WTC11 (cell line): ENCODE results near the gene CDH22. TPM values are rescaled to one million over a fixed set of nuclear protein-coding genes. Genes with fewer than 3 reads are reported as not detected.

Experiments used
- ATAC-seq: fragments of 200-7000 bp; cut with Tn5 transposase; 2 replicates; pipeline ENCODE4 v1.10.0; 2021; ENCODE audit warnings: mild to moderate bottlenecking, moderate library complexity
- CTCF ChIA-PET: fragments of 300-600 bp; sonication (Branson Sonifier 250); formaldehyde crosslinking; loops from one replicate; lab custom pipeline; 2021; ENCODE audit warnings: antibody characterized with exemption; lab: Charles Lee
- POLR2A ChIA-PET: fragments of 350-600 bp; sonication (Branson Sonifier 250); formaldehyde crosslinking; loops from one replicate; lab custom pipeline; 2021; ENCODE audit warnings: antibody characterized with exemption; lab: Charles Lee
- DNase-seq: peaks from one replicate; pipeline ENCODE4 v3.0.0; 2021; ENCODE audit warnings: low spot score
- H3K27ac Mint-ChIP-seq: 2 replicates; pipeline ENCODE4 v1.8.0; 2021; ENCODE audit warnings: mixed read lengths
- H3K27me3 Mint-ChIP-seq: 2 replicates; pipeline ENCODE4 v1.8.0; 2021; ENCODE audit warnings: low read depth, mild to moderate bottlenecking, moderate library complexity, mixed read lengths
- H3K36me3 Mint-ChIP-seq: 2 replicates; pipeline ENCODE4 v1.8.0; 2021; ENCODE audit warnings: mixed read lengths
- H3K4me1 Mint-ChIP-seq: 2 replicates; pipeline ENCODE4 v1.8.0; 2022; ENCODE audit warnings: mixed read lengths
- H3K4me3 Mint-ChIP-seq: 2 replicates; pipeline ENCODE4 v1.8.0; 2021; ENCODE audit warnings: mild to moderate bottlenecking, moderate library complexity, mixed read lengths
- H3K9me3 Mint-ChIP-seq: 2 replicates; pipeline ENCODE4 v1.8.0; 2021; ENCODE audit warnings: mixed read lengths
- CREB1 ChIP-seq: sonication (generic); formaldehyde crosslinking; IDR thresholded peaks from 2 replicates; pipeline ENCODE4 v1.8.0; 2023; ENCODE audit warnings: mild to moderate bottlenecking, missing genetic modification reagents
- CREM ChIP-seq: sonication (generic); formaldehyde crosslinking; IDR thresholded peaks from 2 replicates; pipeline ENCODE4 v1.8.1; 2022; ENCODE audit warnings: mild to moderate bottlenecking, missing genetic modification reagents, moderate library complexity
- ERG ChIP-seq: fragments of 250-450 bp; sonication (Bioruptor Pico); IDR thresholded peaks from 2 replicates; pipeline ENCODE4 v1.8.0; 2021; ENCODE audit warnings: mild to moderate bottlenecking
- ESRRA ChIP-seq: sonication (generic); formaldehyde crosslinking; IDR thresholded peaks from 2 replicates; pipeline ENCODE4 v1.8.1; 2022; ENCODE audit warnings: mild to moderate bottlenecking, missing genetic modification reagents, borderline replicate concordance
- FOXJ3 ChIP-seq: sonication (generic); formaldehyde crosslinking; IDR thresholded peaks from 2 replicates; pipeline ENCODE4 v1.9.0; 2021; ENCODE audit warnings: missing genetic modification reagents, mild to moderate bottlenecking, borderline replicate concordance
- HMGXB4 ChIP-seq: sonication (generic); formaldehyde crosslinking; IDR thresholded peaks from 2 replicates; pipeline ENCODE4 v1.8.1; 2023; ENCODE audit warnings: mild to moderate bottlenecking, moderate library complexity, missing genetic modification reagents
- IRF1 ChIP-seq: sonication (generic); formaldehyde crosslinking; IDR thresholded peaks from 2 replicates; pipeline ENCODE4 v1.8.0; 2023; ENCODE audit warnings: missing genetic modification reagents
- IRF2 ChIP-seq: sonication (generic); formaldehyde crosslinking; IDR thresholded peaks from 2 replicates; pipeline ENCODE4 v1.8.0; 2022; ENCODE audit warnings: low read depth, missing genetic modification reagents, borderline replicate concordance
- MAX ChIP-seq: sonication (generic); formaldehyde crosslinking; IDR thresholded peaks from 2 replicates; pipeline ENCODE4 v1.8.0; 2022; ENCODE audit warnings: mild to moderate bottlenecking, missing genetic modification reagents
- NR2C2 ChIP-seq: sonication (generic); formaldehyde crosslinking; IDR thresholded peaks from 2 replicates; pipeline ENCODE4 v1.8.0; 2022; ENCODE audit warnings: mild to moderate bottlenecking, missing genetic modification reagents
- PRRX2 ChIP-seq: fragments of 250-450 bp; sonication (Bioruptor Pico); IDR thresholded peaks from 2 replicates; pipeline ENCODE4 v1.8.0; 2021; ENCODE audit warnings: mild to moderate bottlenecking
- SOX15 ChIP-seq: fragments of 250-450 bp; sonication (Bioruptor Pico); IDR thresholded peaks from 2 replicates; pipeline ENCODE4 v1.9.0; 2021; ENCODE audit warnings: mild to moderate bottlenecking
- ZBTB43 ChIP-seq: sonication (generic); formaldehyde crosslinking; IDR thresholded peaks from 2 replicates; pipeline ENCODE4 v1.8.1; 2023; ENCODE audit warnings: mild to moderate bottlenecking, missing genetic modification reagents
- ZNF121 ChIP-seq: sonication (generic); formaldehyde crosslinking; IDR thresholded peaks from 2 replicates; pipeline ENCODE4 v1.8.0; 2023; ENCODE audit warnings: missing genetic modification reagents
- ZNF232 ChIP-seq: sonication (generic); formaldehyde crosslinking; IDR thresholded peaks from 2 replicates; pipeline ENCODE4 v1.8.0; 2022; ENCODE audit warnings: mild to moderate bottlenecking, missing genetic modification reagents
- ZNF263 ChIP-seq: sonication (generic); formaldehyde crosslinking; IDR thresholded peaks from 2 replicates; pipeline ENCODE4 v1.8.1; 2022; ENCODE audit warnings: low read depth, mild to moderate bottlenecking, moderate library complexity, missing genetic modification reagents
- total RNA-seq: library from RNA; stranded (reverse); gene quantifications from 3 replicates; pipeline ENCODE4 v1.2.3, GENCODE V29; 2021
- TF ChIP-seq, protein P1 (sequence below): sonication (generic); formaldehyde crosslinking; IDR thresholded peaks from 2 replicates; pipeline ENCODE4 v1.8.1; 2022; ENCODE audit warnings: mild to moderate bottlenecking, moderate library complexity, missing genetic modification reagents
- TF ChIP-seq, protein P2 (sequence below): sonication (generic); formaldehyde crosslinking; IDR thresholded peaks from 2 replicates; pipeline ENCODE4 v1.8.0; 2022; ENCODE audit warnings: missing genetic modification reagents

The CDH22 gene
- total RNA-seq, 1 experiment from 2014 or later: 0.13 TPM

DNA sequence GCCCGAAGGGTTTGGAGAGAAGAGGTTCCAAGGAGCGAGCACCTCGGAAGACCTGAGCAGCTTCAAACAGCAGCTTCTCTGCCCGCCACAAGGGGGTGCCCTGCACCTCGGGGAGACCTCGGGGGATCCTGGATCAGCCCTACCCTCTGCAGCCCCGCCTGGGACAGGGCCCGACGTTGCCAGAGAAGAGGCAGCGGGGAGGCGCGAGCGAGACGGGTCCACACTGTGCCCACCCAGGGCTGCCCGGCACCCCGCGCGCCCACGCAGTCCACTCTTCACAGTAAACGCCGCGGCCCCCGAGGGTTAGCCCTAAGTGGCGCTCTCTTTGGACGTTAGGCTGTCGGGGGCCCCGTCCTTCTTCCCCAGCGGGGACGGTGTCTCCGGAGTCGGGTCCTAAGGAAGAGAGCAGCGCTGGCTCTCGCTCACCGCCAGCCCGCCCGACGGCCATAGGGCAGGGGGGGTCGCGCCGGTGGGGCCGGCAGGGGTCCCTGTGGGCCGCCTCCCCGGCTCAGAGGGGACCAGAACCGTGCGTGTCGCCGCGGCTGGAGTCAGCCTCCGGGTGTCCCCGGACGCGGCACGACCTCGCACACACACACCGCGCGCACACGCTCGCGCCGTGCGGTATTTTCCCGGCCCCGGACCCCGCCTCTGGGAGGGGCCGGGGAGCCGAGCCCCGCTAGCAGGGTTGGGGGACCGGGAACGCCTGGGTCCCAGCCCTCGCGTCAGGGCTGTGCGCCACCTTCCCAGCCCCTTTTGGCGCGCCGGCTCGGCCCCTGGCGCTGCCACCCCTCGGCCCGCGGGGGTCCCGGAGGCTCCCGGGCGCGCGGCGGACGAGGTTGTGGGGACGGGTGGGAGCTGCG is 929 bp downstream of the CDH22 start (continued):
- no peak for TF ChIP-seq FOXJ3 (CRISPR knock-in tag)
- TF ChIP-seq MAX: peak; percentile 41; the same call in 1 of the 2 replicates

GRCh38 chr20:46306743-46307138 is 1.6 kb downstream of the CDH22 start:
- peaks cover 66% of the 10 kb centered on the region for H3K27me3 Mint-ChIP-seq
- POLR2A ChIA-PET: interaction anchor here (0.6 kb wide), 1 partner anchor 16 kb away, joined by 3 read pairs; no protein-coding TSS in a partner anchor
- no peak overlapping the region for H3K27ac Mint-ChIP-seq
- no peaks in the 10 kb centered on the region for H3K36me3 Mint-ChIP-seq
- CTCF ChIA-PET: interaction anchor here (0.5 to 3.6 kb wide), 51 partner anchors 8 to 333 kb away, joined by 3 to 99 read pairs (median 5); partner anchors contain the start of genes CD40 and ELMO2
- DNase-seq (no peak), ATAC-seq (peak; percentile 8)
- peak overlapping the region; percentile 52 for H3K4me3 Mint-ChIP-seq
- H3K4me1 Mint-ChIP-seq: peaks cover 6% of the 10 kb centered on the region
- no peaks in the 10 kb centered on the region for H3K9me3 Mint-ChIP-seq
- TF ChIP-seq CREM (CRISPR knock-in tag) (no peak), ZNF232 (CRISPR knock-in tag) (no peak), HMGXB4 (CRISPR knock-in tag) (no peak), ERG (CRISPR knock-in tag) (no peak), SOX15 (CRISPR knock-in tag) (no peak), CREB1 (CRISPR knock-in tag) (no peak), PRRX2 (CRISPR knock-in tag) (no peak), NR2C2 (CRISPR knock-in tag) (no peak), ZNF263 (CRISPR knock-in tag) (no peak), ZNF121 (CRISPR knock-in tag) (no peak), IRF1 (no peak), ZBTB43 (CRISPR knock-in tag) (no peak), ESRRA (CRISPR knock-in tag) (no peak), IRF2 (no peak), FOXJ3 (CRISPR knock-in tag) (no peak)
- TF ChIP-seq, protein P1, sequence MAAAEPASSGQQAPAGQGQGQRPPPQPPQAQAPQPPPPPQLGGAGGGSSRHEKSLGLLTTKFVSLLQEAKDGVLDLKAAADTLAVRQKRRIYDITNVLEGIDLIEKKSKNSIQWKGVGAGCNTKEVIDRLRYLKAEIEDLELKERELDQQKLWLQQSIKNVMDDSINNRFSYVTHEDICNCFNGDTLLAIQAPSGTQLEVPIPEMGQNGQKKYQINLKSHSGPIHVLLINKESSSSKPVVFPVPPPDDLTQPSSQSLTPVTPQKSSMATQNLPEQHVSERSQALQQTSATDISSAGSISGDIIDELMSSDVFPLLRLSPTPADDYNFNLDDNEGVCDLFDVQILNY (CRISPR knock-in tag): no peak
- TF ChIP-seq, protein P2, sequence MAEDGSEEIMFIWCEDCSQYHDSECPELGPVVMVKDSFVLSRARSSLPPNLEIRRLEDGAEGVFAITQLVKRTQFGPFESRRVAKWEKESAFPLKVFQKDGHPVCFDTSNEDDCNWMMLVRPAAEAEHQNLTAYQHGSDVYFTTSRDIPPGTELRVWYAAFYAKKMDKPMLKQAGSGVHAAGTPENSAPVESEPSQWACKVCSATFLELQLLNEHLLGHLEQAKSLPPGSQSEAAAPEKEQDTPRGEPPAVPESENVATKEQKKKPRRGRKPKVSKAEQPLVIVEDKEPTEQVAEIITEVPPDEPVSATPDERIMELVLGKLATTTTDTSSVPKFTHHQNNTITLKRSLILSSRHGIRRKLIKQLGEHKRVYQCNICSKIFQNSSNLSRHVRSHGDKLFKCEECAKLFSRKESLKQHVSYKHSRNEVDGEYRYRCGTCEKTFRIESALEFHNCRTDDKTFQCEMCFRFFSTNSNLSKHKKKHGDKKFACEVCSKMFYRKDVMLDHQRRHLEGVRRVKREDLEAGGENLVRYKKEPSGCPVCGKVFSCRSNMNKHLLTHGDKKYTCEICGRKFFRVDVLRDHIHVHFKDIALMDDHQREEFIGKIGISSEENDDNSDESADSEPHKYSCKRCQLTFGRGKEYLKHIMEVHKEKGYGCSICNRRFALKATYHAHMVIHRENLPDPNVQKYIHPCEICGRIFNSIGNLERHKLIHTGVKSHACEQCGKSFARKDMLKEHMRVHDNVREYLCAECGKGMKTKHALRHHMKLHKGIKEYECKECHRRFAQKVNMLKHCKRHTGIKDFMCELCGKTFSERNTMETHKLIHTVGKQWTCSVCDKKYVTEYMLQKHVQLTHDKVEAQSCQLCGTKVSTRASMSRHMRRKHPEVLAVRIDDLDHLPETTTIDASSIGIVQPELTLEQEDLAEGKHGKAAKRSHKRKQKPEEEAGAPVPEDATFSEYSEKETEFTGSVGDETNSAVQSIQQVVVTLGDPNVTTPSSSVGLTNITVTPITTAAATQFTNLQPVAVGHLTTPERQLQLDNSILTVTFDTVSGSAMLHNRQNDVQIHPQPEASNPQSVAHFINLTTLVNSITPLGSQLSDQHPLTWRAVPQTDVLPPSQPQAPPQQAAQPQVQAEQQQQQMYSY (CRISPR knock-in tag): no peak
